ENCODE measurements around the gene MYL7.

The MYL7 gene

DNA sequence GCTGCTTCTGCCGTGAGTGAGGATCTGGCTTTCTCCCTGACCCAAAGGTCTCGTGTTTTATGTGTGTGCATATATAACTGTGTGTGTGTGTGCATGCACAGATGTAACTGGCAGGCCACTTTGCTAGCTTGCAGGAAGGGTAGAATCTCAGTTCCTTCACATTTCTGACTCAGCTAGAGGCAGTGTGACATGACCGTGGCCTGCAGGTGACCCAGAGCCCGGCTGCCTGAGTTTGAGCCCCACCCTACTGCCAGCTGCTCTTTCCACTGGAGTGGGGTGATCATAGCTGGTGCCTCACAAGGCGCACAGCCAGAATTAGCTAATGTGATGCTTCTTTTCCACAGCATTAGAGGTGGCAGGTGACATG lies 9.3 kb upstream of the MYL7 start:
- no peak for DNase-seq (ENCODE audit: low read depth)

DNA sequence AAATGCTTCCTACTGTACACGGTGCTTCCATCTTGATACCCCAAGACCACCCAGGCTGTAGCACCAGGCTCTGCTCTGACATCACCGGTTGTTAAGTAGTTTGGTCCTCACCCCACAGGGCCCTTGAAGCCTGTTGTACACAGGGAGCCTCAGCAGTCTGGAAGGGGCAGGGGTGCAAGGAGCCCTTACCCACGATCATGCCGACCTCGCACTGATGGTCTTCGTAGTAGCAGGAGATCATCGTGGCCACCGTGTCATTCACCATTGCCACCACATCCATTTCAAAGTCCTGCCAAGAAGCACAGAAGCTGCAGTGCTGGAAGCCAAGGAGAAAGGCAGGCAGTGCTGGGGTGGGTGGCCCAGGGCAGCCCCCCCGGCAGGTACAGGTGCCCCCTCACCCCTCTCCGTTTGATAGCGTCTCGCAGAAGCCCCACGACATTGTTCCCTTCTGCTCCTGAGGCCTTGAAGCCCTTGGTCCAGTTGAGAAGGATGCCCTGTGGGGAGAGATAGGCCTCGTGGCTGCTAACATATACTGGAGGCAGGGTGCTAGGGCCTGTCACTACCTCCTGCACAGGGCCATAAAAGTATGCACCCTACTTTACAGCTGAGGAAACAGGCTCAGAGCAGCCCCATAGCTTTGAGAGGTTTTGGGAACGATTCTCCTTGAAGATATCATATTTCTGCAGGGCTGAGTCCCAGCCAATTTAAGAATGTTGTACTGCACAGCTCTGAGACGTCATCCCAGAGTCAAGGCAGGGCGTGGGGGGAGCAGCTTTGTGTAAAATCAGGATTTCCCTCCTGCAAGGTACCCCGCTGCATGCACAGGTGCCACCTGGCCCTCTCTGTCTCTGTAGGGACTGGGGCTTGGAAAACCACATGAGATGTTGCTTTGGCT lies 8.7 kb upstream of the MYL7 start:
- no peak for DNase-seq (ENCODE audit: low read depth)

DNA sequence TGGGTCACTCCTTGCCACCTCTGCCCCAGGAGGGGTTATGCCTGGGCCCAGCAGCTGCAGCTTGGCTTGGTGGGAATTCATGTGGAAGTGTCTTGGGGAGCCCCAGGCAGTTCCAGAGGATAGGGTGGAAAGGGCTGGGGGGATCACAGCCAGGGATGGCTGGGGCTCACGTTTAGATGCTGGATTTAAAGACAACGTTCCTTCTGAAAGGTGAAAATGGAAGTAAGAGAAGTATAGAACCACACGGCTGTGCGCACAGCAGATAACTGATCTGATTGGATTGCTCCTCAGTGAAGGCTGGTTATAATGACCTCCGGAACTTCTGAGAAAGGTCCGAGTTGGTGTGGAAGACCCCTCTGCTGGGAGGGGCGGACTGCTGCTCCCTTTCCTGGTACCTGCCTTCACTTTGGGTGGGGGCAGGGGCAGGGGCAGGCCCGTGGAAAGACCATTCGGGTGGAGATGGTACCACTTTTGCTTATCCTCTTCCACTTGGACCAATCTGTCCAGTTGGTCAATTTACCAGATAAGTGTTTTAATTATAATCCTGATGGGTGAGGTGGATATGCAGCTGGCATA lies 7.9 kb upstream of the MYL7 start:
- no peak for DNase-seq (ENCODE audit: low read depth)

DNA sequence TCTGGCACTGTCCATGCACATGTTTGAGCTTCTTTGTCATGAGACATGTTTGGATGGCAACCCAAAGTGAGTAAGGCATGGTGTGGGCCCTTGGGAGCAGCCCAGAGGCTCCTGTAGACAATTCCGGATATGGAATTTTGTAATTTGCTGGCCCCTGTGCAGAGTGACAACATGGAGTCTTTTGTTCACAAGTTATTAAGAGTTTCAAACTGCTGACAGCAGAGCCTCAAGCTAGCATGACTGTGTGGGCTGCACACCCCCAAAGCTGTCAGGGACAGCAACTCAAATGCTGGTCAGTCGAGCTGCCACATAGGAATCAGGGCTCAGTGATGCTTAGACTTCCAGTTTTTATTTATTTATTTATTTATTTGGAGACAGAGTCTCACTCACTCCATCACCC lies 7.0 kb upstream of the MYL7 start:
- DNase-seq (ENCODE audit: low read depth) = no peak

DNA sequence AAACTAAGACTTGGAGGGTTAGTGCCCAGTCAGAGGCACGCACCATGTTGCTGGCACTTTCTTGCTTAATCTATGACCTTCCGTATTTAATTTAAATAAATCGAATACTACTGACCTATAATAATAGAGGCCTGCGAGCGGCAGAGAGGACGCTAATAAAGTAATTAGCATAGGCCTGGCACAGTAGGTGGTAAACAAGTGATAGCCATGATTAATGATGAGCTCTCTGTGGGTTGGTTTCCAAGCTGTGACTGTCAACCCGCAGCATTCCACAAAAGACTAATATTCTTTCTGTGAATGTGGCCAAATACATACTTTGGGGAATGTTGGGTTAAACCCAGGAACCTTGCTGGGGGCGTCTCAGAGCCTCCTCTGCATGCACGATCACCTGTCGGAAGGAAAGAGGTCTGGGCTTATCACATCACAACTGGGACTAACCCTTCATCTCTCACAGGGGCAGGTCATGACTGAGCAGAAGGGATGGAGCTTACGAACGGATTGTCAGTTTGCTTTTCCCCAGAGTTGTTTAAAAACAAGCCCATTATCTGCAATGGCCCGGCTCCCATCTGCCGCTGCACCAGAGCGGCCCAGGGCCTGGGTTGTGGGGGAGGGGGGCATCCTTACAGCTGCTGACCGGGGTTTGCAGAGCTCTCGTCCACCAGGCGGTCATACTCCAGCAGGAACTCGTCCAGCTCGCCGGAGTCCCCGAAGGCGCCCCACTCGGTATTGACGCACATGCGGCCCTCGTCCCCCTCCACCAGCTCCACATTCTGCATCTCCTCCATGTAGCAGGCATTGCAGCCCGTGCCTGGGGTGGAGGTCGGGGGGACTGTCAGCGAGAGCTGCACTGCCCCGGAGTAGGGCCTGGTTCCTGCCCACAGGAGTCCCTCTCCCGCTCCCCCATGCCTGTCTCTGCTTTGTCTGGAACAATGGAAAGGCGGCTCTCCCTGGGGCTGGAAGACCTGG lies 6.2 kb upstream of the MYL7 start:
- no peak for DNase-seq (ENCODE audit: low read depth)

DNA sequence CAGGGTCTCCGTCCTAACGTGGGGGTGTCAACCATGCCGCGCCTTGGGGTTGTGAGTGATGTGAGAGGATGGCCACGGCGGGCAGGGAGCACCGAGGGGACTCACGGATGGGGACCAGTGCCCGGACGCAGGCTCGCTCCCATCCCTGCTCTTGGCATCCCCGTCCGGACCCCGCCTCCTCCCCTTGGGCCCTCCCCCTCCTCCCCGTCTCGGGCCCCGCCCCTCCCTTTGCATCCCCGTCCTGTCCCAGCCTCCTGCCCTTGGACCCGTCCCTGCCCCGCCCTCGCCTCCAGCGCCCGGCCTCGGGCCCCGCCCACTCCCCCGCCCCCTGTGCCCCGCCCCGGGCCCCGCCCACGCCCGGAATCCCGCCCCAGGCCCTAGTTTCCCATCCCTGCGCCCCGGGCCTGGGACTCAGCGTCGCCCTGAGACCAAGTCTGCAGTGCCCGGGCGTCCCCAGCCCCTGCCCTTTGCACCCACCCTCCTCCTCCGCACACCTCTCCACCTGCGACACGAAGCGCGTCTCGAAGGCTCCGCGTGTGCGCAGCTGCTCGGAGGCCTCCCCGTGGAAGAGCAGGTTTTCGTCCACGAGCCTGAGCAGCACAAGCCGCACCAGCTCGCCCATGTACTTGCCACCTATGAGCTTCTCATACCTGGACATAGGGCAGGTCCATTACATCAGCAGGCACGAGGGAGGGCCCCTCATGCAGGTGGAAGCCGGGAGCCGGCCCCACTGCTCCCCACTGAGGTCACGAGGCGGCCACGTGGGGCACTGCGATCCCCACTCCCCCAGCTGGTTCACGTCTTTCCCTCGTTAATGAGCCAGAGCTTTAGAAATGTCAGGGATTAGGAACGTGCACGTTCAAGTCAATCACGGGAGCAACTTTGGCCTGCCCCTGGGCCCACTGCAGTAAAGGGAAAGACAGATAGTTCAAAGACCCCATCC lies 5.1 kb upstream of the MYL7 start:
- DNase-seq (ENCODE audit: low read depth) = peak; percentile 52

DNA sequence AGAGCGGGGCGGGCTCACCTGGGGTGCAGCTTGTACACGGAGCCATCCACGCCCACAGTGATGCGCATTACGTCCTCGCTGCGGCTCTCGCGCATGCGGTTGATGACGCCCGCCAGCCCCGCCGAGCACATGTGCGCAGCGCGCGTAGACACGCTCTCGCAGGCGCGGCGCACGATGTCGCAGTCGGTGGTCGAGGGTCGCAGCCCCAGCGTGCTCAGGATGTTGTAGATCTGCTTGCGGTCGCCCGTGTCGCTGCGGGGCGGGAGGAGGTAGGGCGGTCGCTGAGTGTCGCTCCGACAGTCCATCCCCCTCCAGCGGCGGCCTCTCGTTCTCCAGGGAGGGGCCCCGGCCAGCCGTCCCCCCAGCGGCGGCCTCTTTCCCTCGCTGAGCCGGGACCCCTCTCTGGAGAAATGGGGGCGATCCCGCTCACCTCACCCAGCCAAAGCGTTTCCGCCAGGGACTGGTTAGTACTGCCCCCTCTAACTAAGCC lies 4.4 kb upstream of the MYL7 start:
- peak; percentile 47 for DNase-seq (ENCODE audit: low read depth)

DNA sequence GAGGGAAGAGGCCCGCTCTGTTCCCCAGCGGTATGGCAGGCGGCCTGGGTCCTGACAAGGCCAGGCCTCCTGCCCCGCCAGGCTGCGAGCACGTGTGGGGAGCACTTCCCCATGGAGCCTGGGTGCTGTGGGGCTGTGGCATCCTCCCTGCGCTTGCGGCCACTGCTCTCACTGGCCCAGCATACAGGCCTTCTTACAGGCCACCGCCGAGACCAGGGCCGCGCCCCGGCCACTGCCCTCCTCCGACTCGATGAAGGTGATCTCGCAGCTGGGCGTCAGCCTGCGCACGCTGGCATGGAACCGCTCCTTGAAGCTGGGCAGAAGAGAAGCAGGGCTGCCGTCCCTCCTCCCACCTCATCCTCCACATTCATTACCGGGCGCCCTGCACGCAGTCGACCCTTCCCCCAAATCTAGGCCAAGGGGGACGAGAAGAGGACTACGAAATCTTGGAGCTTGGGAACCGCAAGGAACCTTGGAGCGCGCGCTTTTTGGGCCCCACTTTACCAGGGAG lies 3.9 kb upstream of the MYL7 start:
- no peak for DNase-seq (ENCODE audit: low read depth)

DNA sequence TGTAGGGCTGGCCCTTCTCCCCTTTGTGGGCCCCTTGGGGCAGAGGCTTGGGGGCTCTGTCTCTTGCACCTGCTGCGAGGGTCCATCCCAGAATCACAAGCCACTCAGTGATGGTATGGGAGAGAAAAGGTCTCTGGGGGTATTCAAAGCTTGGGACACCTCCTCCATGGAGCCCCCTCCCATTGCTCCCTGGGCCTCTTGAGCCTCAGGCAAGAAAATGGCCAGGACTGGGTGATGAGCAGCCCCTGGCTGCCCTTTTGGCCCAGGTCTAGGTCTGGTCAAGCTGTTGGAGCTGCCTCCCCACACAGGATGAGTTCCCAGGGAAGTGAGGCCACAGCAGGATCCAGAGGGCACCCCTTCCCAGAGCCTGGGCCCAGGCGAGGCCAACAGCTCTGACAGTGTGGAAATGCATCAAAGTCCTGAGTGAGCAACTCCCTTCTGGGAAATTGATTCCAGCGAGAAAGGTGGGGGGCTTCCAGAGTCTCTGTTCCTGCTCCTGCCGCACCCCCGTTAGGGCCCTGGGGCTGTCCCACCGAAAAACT lies 3.4 kb upstream of the MYL7 start:
- no peak for DNase-seq (ENCODE audit: low read depth)

DNA sequence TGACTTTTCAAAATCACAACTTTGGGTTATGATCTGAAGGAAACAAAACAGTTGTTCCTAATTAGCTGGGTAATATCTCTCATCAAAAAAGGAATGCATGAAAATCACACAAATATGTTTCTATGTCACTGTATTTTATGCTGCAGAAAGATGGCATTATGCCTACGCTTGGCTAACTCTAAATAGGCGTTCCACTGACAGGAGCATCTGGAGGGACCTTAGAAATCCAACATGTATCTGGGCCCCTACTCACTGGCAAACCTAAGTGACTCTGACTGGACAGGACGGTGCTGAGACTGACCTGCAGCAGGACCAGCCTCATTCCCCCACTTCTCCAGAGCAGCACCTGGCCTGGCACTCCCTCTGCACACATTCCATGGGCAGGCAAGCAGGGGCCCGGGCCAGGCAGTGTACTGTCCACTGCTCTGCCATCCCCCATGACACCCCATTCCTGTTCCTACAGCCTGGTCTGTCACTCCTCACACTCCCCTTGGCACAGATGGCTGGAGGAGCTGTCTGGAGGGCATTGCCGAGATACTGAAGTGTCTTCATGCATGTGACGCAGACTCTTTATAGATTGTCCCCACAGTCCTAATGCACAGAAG lies 2.6 kb upstream of the MYL7 start:
- DNase-seq (ENCODE audit: low read depth) = no peak

DNA sequence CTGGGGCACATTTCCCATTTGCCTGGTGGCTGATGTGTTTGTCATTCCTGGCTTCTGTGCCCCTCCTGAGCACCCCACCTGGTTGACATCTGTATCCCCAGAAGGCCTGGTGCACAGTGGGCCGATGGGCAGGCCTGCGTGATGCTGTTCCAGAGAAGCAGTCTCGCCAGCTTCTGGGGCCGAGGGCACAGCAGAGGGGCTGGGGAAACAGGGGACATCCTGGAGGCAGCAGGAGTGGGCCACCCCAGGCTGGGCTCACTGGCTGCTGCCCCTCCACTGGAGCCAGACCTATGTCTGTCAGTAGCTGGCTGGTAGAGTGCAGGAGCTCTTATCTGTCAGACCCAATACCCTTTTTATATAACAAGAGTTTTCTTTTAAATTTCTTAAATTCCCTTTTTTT lies 896 bp upstream of the MYL7 start:
- no peak for DNase-seq (ENCODE audit: low read depth)

DNA sequence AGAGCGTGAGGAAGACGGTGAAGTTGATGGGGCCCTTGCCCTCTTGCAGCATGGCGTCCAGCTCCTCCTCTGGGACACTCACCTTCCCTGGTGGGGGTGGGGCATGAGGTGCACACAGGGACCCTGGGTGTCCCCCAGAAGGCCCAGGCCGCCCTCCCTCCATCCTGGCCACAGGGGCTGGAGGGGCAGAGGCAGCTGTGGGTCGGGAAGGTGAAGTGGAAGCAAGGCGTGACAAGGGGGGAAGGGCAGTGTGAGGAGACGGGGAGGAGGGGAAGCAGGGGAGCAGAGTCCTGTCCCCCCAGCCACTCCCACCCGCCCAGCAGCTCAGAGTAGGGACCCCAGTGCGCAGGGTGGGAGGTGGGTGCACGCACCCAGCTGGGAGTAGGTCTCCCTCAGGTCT lies 791 bp downstream of the MYL7 start:
- no peak for DNase-seq (ENCODE audit: low read depth)

DNA sequence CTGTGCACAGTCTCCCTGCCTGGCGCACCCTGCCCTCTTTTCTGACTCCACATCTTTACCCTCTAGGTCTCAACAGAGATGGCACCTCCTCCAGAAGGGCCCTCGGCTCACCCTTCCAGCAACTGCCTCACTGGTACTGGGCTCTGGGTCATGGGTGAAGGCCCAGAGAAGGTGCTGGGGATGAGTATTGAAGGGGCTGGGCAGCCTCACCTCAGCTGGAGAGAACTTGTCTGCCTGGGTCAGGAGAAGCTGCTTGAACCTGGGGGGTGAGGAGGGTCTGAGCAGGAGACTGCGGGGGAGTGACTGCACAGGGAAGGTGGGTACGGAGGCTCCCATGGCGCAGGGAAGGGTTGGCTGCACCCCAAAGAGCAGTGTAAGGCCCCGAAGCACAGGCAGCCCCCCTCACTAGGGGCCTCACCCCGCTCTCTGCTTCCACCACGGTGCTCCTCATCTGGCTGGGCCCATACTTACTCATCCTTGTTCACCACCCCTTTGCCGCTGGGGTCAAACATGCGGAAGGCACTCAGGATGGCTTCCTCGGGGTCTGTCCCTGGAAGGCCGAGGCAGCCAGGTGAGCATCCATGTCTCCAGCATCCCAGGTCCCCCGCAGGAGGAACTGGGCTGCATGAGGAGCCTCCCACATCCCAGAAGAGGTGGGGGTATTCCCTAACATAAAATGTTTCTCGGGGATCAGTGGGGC lies 1.7 kb downstream of the MYL7 start:
- DNase-seq (ENCODE audit: low read depth) = no peak

DNA sequence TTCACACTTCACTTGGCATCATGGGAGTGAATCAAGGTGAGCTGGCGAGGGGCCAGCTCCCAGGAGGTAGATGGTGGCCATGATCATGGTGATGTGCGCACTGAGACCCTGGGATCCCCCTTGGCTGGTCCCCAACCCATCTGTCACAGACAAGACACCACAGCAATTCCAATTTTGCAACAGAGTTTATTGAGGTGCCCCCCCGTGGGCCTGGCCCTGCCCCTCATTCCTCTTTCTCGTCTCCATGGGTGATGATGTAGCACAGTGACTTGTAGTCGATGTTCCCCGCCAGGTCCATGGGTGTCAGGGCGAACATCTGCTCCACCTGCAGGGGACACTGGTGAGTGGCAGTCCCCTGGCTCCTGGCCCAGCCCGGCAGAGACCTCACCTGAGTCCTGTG lies 2.4 kb downstream of the MYL7 start:
- DNase-seq (ENCODE audit: low read depth) = no peak

DNA sequence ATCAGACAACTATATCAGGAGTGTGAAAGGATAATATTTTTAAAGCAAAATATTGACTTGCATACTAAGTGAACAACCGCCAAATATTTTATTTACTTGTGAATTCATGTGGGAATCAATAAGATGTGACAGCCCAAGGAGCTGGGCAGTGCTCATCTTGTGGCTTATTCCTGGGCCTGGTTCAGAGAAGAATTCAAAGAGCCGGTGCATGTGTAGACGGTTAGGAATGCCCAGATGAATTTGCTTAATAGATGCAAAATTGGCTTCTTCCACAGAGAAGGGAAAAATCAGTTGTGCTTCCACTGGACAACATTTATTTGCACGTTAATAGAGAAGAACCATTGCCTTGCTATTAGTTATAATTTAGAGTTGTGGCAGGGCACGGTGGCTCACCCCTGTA lies 4.4 kb downstream of the MYL7 start:
- no peak for DNase-seq (ENCODE audit: low read depth)

DNA sequence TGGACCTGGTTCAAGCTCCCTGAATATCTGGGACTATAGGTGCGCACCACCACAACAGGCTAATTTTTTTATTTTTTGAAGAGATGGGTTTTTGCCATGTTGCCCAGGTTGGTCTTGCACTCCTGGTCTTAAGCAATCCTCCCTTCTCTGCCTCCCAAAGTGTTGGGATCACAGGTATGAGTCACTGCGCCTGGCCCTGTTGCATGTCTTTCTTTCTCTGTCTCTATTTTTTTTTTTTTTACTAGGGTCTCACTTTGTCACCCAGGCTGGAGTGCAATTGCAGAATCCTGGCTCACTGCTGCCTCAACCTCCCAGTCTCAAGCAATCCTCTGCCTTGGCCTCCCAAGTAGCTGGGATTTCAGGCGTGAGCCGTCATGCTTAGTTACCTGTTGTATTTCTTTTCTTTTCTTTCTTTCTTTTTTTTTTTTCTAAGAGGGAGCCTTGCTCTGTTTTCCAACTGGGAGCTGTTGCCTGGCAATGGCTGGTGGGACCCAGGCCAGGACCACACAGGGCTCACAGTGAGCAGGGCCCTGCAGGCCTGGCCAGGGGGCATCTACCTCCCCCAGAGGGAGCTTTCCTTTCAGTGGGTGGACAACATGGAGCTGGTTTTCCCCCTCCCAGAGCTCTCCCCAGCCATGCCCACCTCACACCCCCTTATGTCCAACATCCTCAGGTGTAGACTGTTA lies 6.0 kb downstream of the MYL7 start:
- DNase-seq (ENCODE audit: low read depth) = no peak

DNA sequence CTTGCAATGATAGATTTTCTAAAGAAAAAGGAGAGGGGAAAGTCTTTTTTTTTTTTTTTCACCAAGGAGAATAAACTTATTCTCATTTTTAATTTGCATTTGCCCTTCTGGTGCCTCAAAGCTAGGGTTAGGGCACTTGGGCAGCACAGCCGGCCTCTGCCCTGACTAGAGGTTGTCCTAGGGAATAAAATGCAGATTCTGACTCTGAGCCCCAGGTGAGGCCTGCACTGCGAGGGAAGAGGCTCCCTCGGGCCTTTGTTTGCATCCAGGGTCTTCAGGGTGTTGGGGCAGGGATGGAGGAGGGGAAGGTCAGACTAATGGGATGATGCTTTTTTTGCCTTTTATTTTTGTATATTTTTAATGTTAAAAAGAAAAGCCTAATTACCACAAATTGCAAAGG lies 7.8 kb downstream of the MYL7 start:
- no peak for DNase-seq (ENCODE audit: low read depth)

DNA sequence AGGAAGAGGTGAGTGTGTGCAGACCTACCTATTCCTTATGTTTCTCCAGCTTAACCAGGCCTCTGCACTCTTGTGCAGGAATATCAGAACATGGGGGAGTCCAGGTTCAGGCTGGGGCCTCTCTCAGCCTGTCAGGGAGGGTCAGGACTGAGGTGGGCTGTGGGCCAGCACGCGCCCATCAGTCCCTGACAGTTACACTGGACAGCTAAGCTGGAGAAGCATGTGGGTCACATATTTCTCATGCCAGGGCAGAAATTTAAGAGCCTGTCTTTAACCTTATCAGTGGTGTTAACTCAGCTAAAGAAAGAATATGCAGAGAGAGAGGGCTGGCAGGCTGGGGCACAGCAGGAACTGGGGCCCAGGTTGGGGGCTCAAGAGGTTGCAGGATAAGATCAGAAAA lies 9.1 kb downstream of the MYL7 start:
- no peak for DNase-seq (ENCODE audit: low read depth)
